ENCODE data around the gene DCDC1. TPM values are rescaled to one million over a fixed set of nuclear protein-coding genes. Genes with fewer than 3 reads are reported as not detected.

The DCDC1 gene
- total and polyA plus RNA-seq, 9 of the 15 experiments (the other 6 are each of a cell fraction or from before 2014, with no cell fraction given) = 0.05 to 0.18 (median 0.08) TPM; not detected in 3

DNA sequence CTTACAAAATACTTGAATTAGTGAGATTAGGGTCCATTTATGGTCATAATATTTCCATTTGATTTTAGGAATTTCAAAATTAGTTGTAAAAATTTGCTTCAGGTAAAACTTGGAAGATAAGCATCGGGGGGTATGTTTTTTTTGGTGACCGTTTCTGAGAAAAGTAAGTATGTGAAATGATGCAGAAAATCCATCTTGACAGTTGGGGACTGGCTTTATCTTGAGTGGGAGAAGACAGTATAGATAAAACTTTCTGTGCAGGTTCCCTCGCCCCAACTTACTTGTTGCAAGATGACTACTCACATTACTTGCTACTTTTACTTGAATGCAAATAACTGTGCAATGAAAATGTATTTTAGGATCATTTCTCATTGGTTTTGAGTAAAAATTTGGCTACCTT is 49.6 kb upstream of the DCDC1 start:
- peaks cover 0 to 15% of the 10 kb centered on the region in 2 experiments; a peak in 3 of 5 replicates for H3K4me1 ChIP-seq (replicated peaks in 1 of 2; ENCODE audit: control insufficient read depth in 2 of 2, insufficient read depth in 2 of 2, low read length in 2 of 2)
- no peak overlapping the region for H2AFZ ChIP-seq (ENCODE audit: low read depth, low read length)
- H3K4me3 ChIP-seq = no peak overlapping the region
- H3K4me2 ChIP-seq (ENCODE audit: insufficient read depth, low read length) = no peak overlapping the region
- peak overlapping the region; percentile 25; the same call in 1 of the 3 replicates for H3K27ac ChIP-seq (ENCODE audit: extremely low read depth, low read depth, low read length)
- H3K27me3 ChIP-seq (ENCODE audit: control insufficient read depth in 2 of 2, insufficient read depth in 2 of 2, low read length in 2 of 2) = no peaks in the 10 kb centered on the region; a peak in 1 of 5 replicates
- ChIA-PET POLR2A (no interaction called here), CTCF (ENCODE audit: low intra/inter-chr PET ratio) (no interaction called here)
- intact Hi-C loops (cut with micrococcal nuclease) = loop anchor here (5.0 kb wide), 1 partner anchor 52 kb away; the partner anchor contains the start of genes DCDC1 and DNAJC24
- no TSS peak for BruUV-seq (replicated peaks)
- no peak overlapping the region for H3K9ac ChIP-seq (ENCODE audit: insufficient read depth in 1 of 2, low read depth in 2 of 2, low read length in 2 of 2)
- H4K20me1 ChIP-seq (replicated peaks; ENCODE audit: control insufficient read depth, insufficient read depth, low read length) = no peaks in the 10 kb centered on the region
- H3K9me3 ChIP-seq (replicated peaks; ENCODE audit: control insufficient read depth, insufficient read depth, low read depth, low read length) = no peaks in the 10 kb centered on the region
- DNase-seq (ENCODE audit: extremely low read depth in 1 of 4, low spot score in 3 of 4) = peak in 2 of 4 experiments; percentile 25 to 57
- no peaks in the 10 kb centered on the region for H3K9me1 ChIP-seq (ENCODE audit: control insufficient read depth, insufficient read depth, low read length)
- 0% methylated on average over 3 of the region's 3 CpGs for WGBS (ENCODE audit: insufficient coverage, low coverage, missing lambda C conversion rate)
- FAIRE-seq = peak; percentile 51
- no peaks in the 10 kb centered on the region for H3K79me2 ChIP-seq (ENCODE audit: control insufficient read depth, insufficient read depth, low read length)
- 0 out of 3 replicates have a peak, but pooled peaks cover 4% of the 10 kb centered on the region for H3K36me3 ChIP-seq (ENCODE audit: control insufficient read depth, insufficient read depth, low read length)
- ATAC-seq = peak; percentile 69
- in situ Hi-C loops (cut with MboI) = no loop called here
- TF ChIP-seq TCF3 (CRISPR knock-in tag; IDR thresholded peaks at IDR 0.05) (peak; percentile 37; the same call in 1 of the 2 replicates), CCNT2 (IDR thresholded peaks at IDR 0.05; ENCODE audit: borderline replicate concordance, extremely low read depth, insufficient read length, low read depth, low read length) (peak; percentile 37), CBFA2T3 (IDR thresholded peaks at IDR 0.05) (peak; percentile 43; the same call in 1 of the 2 replicates), STAT5A (IDR thresholded peaks at IDR 0.05; ENCODE audit: borderline replicate concordance, low read length) (peak; percentile 49; the same call in 1 of the 2 replicates), FOXM1 (IDR thresholded peaks at IDR 0.05; ENCODE audit: low read depth) (peak; percentile 45; the same call in 1 of the 2 replicates), FOXM1 (CRISPR knock-in tag; IDR thresholded peaks at IDR 0.05; ENCODE audit: low read depth) (no peak), ADNP (tag; IDR thresholded peaks at IDR 0.05) (no peak), CC2D1A (IDR thresholded peaks at IDR 0.05) (peak; percentile 25; the same call in 1 of the 2 replicates), MYNN (IDR thresholded peaks at IDR 0.05) (no peak), MYNN (CRISPR knock-in tag; IDR thresholded peaks at IDR 0.05) (no peak), ZBTB8A (IDR thresholded peaks at IDR 0.05; ENCODE audit: partially characterized antibody) (no peak), MCM5 (IDR thresholded peaks at IDR 0.05; ENCODE audit: low read depth) (no peak), ELF1 (tag; IDR thresholded peaks at IDR 0.05) (no peak)
- TF ChIP-seq, protein P1, sequence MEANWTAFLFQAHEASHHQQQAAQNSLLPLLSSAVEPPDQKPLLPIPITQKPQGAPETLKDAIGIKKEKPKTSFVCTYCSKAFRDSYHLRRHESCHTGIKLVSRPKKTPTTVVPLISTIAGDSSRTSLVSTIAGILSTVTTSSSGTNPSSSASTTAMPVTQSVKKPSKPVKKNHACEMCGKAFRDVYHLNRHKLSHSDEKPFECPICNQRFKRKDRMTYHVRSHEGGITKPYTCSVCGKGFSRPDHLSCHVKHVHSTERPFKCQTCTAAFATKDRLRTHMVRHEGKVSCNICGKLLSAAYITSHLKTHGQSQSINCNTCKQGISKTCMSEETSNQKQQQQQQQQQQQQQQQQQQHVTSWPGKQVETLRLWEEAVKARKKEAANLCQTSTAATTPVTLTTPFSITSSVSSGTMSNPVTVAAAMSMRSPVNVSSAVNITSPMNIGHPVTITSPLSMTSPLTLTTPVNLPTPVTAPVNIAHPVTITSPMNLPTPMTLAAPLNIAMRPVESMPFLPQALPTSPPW (CRISPR knock-in tag; IDR thresholded peaks at IDR 0.05) = peak; percentile 35; the same call in 1 of the 2 replicates
- TF ChIP-seq, protein P2, sequence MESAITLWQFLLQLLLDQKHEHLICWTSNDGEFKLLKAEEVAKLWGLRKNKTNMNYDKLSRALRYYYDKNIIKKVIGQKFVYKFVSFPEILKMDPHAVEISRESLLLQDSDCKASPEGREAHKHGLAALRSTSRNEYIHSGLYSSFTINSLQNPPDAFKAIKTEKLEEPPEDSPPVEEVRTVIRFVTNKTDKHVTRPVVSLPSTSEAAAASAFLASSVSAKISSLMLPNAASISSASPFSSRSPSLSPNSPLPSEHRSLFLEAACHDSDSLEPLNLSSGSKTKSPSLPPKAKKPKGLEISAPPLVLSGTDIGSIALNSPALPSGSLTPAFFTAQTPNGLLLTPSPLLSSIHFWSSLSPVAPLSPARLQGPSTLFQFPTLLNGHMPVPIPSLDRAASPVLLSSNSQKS (CRISPR knock-in tag; IDR thresholded peaks at IDR 0.05) = no peak
- TF ChIP-seq, protein P3, sequence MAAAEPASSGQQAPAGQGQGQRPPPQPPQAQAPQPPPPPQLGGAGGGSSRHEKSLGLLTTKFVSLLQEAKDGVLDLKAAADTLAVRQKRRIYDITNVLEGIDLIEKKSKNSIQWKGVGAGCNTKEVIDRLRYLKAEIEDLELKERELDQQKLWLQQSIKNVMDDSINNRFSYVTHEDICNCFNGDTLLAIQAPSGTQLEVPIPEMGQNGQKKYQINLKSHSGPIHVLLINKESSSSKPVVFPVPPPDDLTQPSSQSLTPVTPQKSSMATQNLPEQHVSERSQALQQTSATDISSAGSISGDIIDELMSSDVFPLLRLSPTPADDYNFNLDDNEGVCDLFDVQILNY (CRISPR knock-in tag; IDR thresholded peaks at IDR 0.05) = no peak
- TF ChIP-seq, protein P4, sequence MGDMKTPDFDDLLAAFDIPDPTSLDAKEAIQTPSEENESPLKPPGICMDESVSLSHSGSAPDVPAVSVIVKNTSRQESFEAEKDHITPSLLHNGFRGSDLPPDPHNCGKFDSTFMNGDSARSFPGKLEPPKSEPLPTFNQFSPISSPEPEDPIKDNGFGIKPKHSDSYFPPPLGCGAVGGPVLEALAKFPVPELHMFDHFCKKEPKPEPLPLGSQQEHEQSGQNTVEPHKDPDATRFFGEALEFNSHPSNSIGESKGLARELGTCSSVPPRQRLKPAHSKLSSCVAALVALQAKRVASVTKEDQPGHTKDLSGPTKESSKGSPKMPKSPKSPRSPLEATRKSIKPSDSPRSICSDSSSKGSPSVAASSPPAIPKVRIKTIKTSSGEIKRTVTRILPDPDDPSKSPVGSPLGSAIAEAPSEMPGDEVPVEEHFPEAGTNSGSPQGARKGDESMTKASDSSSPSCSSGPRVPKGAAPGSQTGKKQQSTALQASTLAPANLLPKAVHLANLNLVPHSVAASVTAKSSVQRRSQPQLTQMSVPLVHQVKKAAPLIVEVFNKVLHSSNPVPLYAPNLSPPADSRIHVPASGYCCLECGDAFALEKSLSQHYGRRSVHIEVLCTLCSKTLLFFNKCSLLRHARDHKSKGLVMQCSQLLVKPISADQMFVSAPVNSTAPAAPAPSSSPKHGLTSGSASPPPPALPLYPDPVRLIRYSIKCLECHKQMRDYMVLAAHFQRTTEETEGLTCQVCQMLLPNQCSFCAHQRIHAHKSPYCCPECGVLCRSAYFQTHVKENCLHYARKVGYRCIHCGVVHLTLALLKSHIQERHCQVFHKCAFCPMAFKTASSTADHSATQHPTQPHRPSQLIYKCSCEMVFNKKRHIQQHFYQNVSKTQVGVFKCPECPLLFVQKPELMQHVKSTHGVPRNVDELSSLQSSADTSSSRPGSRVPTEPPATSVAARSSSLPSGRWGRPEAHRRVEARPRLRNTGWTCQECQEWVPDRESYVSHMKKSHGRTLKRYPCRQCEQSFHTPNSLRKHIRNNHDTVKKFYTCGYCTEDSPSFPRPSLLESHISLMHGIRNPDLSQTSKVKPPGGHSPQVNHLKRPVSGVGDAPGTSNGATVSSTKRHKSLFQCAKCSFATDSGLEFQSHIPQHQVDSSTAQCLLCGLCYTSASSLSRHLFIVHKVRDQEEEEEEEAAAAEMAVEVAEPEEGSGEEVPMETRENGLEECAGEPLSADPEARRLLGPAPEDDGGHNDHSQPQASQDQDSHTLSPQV (IDR thresholded peaks at IDR 0.05) = no peak

Measured in K562 (cell line).